ENCODE results near the gene CHST15. TPM values are rescaled to one million over a fixed set of nuclear protein-coding genes. Genes with fewer than 3 reads are reported as not detected.

CHST15 gene
- total and polyA plus RNA-seq, 2 of the 8 experiments (the other 6 are each of a cell fraction or from before 2014, with no cell fraction given), result 8.8 to 9.1 TPM

DNA sequence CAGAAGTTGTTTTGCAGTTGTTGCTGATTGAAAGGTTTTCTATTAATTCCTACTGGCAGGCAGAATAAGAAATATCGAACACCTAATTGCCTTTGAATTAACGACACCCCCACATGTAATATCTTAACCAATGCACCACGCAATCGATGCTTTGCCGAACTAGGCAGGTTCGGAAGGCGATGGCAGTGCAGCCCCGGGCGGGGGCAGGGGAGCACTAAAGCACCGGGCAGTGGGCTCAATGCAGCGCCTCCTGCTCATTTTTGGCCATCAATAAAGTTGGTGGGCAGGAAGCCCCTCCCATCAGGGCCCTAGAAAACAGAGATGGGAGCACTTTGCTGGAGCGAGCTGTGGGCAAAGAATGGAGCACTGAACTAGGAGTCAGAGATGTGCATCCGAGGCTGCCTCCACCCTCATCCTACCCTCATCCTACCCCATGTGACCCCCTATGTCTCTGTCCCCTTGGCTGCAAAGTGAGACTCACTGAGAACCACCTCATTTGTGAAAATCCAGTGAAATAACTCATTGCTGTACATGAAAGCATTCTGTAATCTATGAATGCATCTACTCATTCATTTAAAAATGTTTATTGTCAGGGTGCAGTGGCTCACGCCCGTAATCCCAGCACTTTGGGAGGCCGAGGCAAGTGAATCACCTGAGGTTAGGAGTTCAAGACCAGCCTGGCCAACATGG, 19.6 kb upstream of the CHST15 start (continued):
- TF ChIP-seq CHD7 (IDR thresholded peaks at IDR 0.05; ENCODE audit: insufficient replicate concordance, low read length), result no peak
- TF ChIP-seq, protein P1, sequence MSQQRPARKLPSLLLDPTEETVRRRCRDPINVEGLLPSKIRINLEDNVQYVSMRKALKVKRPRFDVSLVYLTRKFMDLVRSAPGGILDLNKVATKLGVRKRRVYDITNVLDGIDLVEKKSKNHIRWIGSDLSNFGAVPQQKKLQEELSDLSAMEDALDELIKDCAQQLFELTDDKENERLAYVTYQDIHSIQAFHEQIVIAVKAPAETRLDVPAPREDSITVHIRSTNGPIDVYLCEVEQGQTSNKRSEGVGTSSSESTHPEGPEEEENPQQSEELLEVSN (IDR thresholded peaks at IDR 0.05), result no peak
